ENCODE measurements around the gene ENAH.

DNA sequence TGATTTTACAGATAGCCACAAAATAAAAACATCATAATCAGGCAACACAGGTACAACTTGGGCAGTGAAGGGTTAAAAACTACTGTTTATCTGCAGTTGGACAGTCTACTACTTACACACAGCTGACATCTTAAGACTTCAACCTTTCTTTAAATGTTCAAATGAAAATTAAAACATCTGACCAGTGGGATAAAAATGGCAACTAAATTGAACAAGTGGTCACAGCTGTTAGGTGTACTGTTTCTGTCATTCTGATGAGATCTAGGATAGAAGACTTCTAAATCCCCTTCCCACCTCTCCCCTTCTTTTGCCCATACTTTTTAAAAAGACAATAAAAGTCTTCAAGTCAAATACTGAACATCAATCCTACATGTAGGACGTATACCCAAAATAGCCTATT, 56.2 kb downstream of the ENAH start:
- no peak for TF ChIP-seq CTCF (IDR thresholded peaks at IDR 0.05; ENCODE audit: insufficient read depth, low read length)
- no peak for TF ChIP-seq POLR2AphosphoS5 (IDR thresholded peaks at IDR 0.05; ENCODE audit: low read depth)
- TF ChIP-seq, protein P1, sequence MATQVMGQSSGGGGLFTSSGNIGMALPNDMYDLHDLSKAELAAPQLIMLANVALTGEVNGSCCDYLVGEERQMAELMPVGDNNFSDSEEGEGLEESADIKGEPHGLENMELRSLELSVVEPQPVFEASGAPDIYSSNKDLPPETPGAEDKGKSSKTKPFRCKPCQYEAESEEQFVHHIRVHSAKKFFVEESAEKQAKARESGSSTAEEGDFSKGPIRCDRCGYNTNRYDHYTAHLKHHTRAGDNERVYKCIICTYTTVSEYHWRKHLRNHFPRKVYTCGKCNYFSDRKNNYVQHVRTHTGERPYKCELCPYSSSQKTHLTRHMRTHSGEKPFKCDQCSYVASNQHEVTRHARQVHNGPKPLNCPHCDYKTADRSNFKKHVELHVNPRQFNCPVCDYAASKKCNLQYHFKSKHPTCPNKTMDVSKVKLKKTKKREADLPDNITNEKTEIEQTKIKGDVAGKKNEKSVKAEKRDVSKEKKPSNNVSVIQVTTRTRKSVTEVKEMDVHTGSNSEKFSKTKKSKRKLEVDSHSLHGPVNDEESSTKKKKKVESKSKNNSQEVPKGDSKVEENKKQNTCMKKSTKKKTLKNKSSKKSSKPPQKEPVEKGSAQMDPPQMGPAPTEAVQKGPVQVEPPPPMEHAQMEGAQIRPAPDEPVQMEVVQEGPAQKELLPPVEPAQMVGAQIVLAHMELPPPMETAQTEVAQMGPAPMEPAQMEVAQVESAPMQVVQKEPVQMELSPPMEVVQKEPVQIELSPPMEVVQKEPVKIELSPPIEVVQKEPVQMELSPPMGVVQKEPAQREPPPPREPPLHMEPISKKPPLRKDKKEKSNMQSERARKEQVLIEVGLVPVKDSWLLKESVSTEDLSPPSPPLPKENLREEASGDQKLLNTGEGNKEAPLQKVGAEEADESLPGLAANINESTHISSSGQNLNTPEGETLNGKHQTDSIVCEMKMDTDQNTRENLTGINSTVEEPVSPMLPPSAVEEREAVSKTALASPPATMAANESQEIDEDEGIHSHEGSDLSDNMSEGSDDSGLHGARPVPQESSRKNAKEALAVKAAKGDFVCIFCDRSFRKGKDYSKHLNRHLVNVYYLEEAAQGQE (IDR thresholded peaks at IDR 0.05; ENCODE audit: insufficient replicate concordance, low read depth) = no peak
- TF ChIP-seq SPI1 (IDR thresholded peaks at IDR 0.05; ENCODE audit: borderline replicate concordance, low read depth) = no peak
- TF ChIP-seq GABPA (IDR thresholded peaks at IDR 0.05; ENCODE audit: low read depth) = no peak

Data from HL-60 (cell line).